Gastroesophageal sphincter (tissue), 3 donors: ENCODE results near the gene CEP78.

Source experiments
- POLR2A ChIP-seq, 2 donors: fragments of 450-650 bp; IDR thresholded peaks; one replicate each; pipeline ENCODE4 v1.6.1; 2017; ENCODE audit warnings: antibody characterized with exemption in 2 of 2, mild to moderate bottlenecking in 2 of 2, moderate library complexity in 1 of 2
- POLR2AphosphoS5 ChIP-seq: sonication (generic); formaldehyde crosslinking; IDR thresholded peaks from one replicate; pipeline ENCODE4 v1.6.1; 2017; ENCODE audit warnings: antibody characterized with exemption
- TF ChIP-seq, protein P1 (sequence below), 4 experiments: fragments of 200-600 bp in 2 of 4; fragments of 450-650 bp in 2 of 4; sonication (generic) in 1 of 4; IDR thresholded peaks; one replicate each; pipeline ENCODE4 v1.5.1; 2017 to 2019; ENCODE audit warnings: antibody characterized with exemption in 4 of 4, mild to moderate bottlenecking in 2 of 4, moderate library complexity in 2 of 4

DNA sequence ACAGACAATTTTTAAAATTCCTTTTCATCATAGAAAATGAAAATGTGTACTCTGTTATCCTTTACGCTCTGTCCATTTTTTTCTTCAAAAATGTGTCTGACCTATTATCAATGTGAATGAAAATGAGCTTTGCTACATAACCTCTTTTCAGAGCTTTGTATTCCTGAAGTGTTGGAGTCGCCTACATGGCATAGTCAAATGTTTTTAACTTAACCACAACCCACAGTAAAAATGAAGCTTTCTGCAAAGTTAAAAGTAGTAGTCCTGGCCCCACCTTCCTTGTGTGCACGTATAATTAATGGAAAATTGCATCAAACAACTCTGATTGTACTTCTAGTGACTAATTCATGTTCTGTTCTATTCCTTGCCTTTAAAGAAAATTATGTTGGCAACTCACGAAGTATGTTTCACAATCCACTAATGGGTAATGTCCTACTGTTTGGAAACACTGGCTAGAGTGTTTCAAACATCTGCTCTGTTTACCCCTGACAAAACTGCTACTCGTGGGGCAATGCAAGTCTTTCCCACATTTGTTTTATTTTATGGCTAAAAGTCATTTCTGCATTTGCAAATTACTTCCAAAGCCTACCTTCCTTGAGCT, 42.4 kb downstream of the CEP78 start:
- peak; percentile 95 for TF ChIP-seq POLR2AphosphoS5
- TF ChIP-seq, protein P1, sequence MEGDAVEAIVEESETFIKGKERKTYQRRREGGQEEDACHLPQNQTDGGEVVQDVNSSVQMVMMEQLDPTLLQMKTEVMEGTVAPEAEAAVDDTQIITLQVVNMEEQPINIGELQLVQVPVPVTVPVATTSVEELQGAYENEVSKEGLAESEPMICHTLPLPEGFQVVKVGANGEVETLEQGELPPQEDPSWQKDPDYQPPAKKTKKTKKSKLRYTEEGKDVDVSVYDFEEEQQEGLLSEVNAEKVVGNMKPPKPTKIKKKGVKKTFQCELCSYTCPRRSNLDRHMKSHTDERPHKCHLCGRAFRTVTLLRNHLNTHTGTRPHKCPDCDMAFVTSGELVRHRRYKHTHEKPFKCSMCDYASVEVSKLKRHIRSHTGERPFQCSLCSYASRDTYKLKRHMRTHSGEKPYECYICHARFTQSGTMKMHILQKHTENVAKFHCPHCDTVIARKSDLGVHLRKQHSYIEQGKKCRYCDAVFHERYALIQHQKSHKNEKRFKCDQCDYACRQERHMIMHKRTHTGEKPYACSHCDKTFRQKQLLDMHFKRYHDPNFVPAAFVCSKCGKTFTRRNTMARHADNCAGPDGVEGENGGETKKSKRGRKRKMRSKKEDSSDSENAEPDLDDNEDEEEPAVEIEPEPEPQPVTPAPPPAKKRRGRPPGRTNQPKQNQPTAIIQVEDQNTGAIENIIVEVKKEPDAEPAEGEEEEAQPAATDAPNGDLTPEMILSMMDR (IDR thresholded peaks at IDR 0.05): no peak
- TF ChIP-seq POLR2A (IDR thresholded peaks at IDR 0.05): no peak
